ENCODE measurements around the gene ECI1.

DNA sequence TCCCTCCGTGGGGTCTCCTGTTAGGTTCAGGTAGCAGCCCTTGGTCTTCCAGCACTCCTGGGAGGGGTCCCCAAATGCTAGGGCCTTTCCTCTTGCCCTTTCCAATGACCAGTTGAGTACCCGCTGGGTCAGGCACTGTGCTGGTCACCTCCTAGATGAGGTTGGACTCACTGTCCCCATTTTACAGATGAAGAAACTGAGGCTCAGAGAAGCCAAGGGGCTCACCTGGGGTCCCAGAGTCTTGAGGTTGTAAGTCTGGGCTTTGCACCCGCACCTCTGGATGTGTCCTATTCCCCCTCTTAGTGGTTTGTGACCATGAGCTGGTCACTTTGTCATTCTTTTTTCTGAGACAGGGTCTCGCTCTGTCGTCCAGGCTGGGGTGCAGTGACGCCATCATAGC, 53.6 kb downstream of the ECI1 start:
- TF ChIP-seq, protein P1, sequence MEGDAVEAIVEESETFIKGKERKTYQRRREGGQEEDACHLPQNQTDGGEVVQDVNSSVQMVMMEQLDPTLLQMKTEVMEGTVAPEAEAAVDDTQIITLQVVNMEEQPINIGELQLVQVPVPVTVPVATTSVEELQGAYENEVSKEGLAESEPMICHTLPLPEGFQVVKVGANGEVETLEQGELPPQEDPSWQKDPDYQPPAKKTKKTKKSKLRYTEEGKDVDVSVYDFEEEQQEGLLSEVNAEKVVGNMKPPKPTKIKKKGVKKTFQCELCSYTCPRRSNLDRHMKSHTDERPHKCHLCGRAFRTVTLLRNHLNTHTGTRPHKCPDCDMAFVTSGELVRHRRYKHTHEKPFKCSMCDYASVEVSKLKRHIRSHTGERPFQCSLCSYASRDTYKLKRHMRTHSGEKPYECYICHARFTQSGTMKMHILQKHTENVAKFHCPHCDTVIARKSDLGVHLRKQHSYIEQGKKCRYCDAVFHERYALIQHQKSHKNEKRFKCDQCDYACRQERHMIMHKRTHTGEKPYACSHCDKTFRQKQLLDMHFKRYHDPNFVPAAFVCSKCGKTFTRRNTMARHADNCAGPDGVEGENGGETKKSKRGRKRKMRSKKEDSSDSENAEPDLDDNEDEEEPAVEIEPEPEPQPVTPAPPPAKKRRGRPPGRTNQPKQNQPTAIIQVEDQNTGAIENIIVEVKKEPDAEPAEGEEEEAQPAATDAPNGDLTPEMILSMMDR (IDR thresholded peaks at IDR 0.05; ENCODE audit: low read length) = no peak
- no peak for TF ChIP-seq EZH2 (optimal IDR thresholded peaks at IDR 0.05; ENCODE audit: low read depth, low read length)
- TF ChIP-seq EZH2phosphoT487 (IDR thresholded peaks at IDR 0.05; ENCODE audit: low read length) = no peak
